PC-3 (cell line): ENCODE data around the gene C14orf119. TPM values are rescaled to one million over a fixed set of nuclear protein-coding genes. Genes with fewer than 3 reads are reported as not detected.
A peak's percentile ranks its signal among the peaks of the same experiment; 100 is the strongest.

Source experiments
- ATAC-seq: fragments of 200-7000 bp; cut with Tn5 transposase; 2 replicates; pipeline ENCODE4 v1.9.1; 2020; ENCODE audit warnings: mild to moderate bottlenecking, moderate library complexity
- BruUV-seq: library from RNA; stranded (reverse); fragments of 400-500 nt; replicated peaks from 2 replicates; lab custom pipeline; 2021; lab: Mats Ljungman, UMichigan
- CTCF ChIA-PET: fragments of 300-600 bp; sonication (Branson Sonifier 250); formaldehyde crosslinking; loops from one replicate; lab custom pipeline; 2022; ENCODE audit warnings: antibody characterized with exemption; lab: Charles Lee
- POLR2A ChIA-PET: fragments of 300-600 bp; sonication (Branson Sonifier 250); formaldehyde crosslinking; loops from one replicate; lab custom pipeline; 2022; ENCODE audit warnings: antibody characterized with exemption; ENCODE audit not compliant: unreplicated experiment; lab: Charles Lee
- DNase-seq: peaks from one replicate; pipeline ENCODE4 v3.0.0-alpha.2; 2015
- H2AFZ ChIP-seq: fragments of 300-600 bp; sonication (generic); 2 replicates; pipeline ENCODE4 v1.6.0; 2016; ENCODE audit warnings: antibody characterized with exemption, low read length
- H3F3A ChIP-seq: fragments of 300-600 bp; sonication (generic); one replicate; pipeline ENCODE4 v1.6.0; 2017; ENCODE audit warnings: antibody characterized with exemption, low read length, control low read depth, mild to moderate bottlenecking; ENCODE audit not compliant: unreplicated experiment
- H3K27ac ChIP-seq: fragments of 300-600 bp; sonication (generic); 2 replicates; pipeline ENCODE4 v1.5.1; 2016; ENCODE audit warnings: mild to moderate bottlenecking, low read length
- H3K27me3 ChIP-seq: fragments of 300-600 bp; sonication (generic); 2 replicates; pipeline ENCODE4 v1.6.1; 2016; ENCODE audit warnings: low read length, mixed read lengths
- H3K36me3 ChIP-seq: fragments of 300-600 bp; sonication (generic); 2 replicates; pipeline ENCODE4 v1.6.1; 2016; ENCODE audit warnings: low read depth, mixed run types, low read length, mixed read lengths
- H3K4me1 ChIP-seq: fragments of 300-600 bp; sonication (generic); 2 replicates; pipeline ENCODE4 v1.5.1; 2016; ENCODE audit warnings: low read length; ENCODE audit not compliant: insufficient read depth
- H3K4me2 ChIP-seq: fragments of 300-600 bp; sonication (generic); 2 replicates; pipeline ENCODE4 v1.6.0; 2016; ENCODE audit warnings: low read length
- H3K4me3 ChIP-seq: fragments of 300-600 bp; sonication (generic); 2 replicates; pipeline ENCODE4 v1.5.1; 2016; ENCODE audit warnings: mild to moderate bottlenecking, low read length, mixed read lengths
- H3K79me2 ChIP-seq: fragments of 300-600 bp; sonication (generic); 2 replicates; pipeline ENCODE4 v1.6.1; 2017; ENCODE audit warnings: low read length, mixed read lengths
- H3K9ac ChIP-seq: fragments of 300-600 bp; sonication (generic); 2 replicates; pipeline ENCODE4 v1.6.0; 2016; ENCODE audit warnings: mild to moderate bottlenecking, low read length
- H3K9me2 ChIP-seq: fragments of 300-600 bp; sonication (generic); replicated peaks from 2 replicates; pipeline ENCODE4 v1.6.1; 2016; ENCODE audit warnings: mixed run types, low read length, mixed read lengths
- H3K9me3 ChIP-seq: fragments of 300-600 bp; sonication (generic); 2 replicates; pipeline ENCODE4 v1.6.1; 2016; ENCODE audit warnings: low read length, mixed read lengths
- H4K20me1 ChIP-seq: fragments of 300-600 bp; sonication (generic); 2 replicates; pipeline ENCODE4 v1.6.1; 2016; ENCODE audit warnings: low read length, mixed read lengths
- CTCF ChIP-seq: fragments of 300-600 bp; sonication (generic); conservative IDR thresholded peaks from 2 replicates; pipeline ENCODE4 v1.5.1; 2017; ENCODE audit warnings: antibody characterized with exemption, low read depth, mild to moderate bottlenecking, low read length
- EZH2 ChIP-seq: fragments of 300-600 bp; sonication (generic); IDR thresholded peaks from one replicate; pipeline ENCODE4 v1.6.1; 2017; ENCODE audit warnings: antibody characterized with exemption, mild to moderate bottlenecking, low read length; ENCODE audit not compliant: unreplicated experiment
- EZH2phosphoT487 ChIP-seq: fragments of 300-600 bp; sonication (generic); IDR thresholded peaks from 2 replicates; pipeline ENCODE4 v1.6.1; 2018; ENCODE audit warnings: mild to moderate bottlenecking, antibody characterized with exemption, low read length, borderline replicate concordance
- intact Hi-C: fragments of 100-400 bp; cut with micrococcal nuclease; formaldehyde crosslinking; loops from 2 replicates; pipeline ENCODE4 v1.9.0; 2023
- total RNA-seq: library from RNA; depleted of rRNA; stranded (reverse); fragments of >200 nt; gene quantifications from 2 replicates; pipeline ENCODE4 v1.2.3, GENCODE V29; 2014

Gene C14orf119
- total RNA-seq, 1 experiment from 2014 or later, result 49.6 TPM

GRCh38 chr14:23066855-23067744 lies 28.2 kb upstream of the C14orf119 start:
- TF ChIP-seq EZH2phosphoT487 (no peak), CTCF (no peak), EZH2 (no peak)
- intact Hi-C loops, result no loop called here
- peaks cover 61% of the 10 kb centered on the region for H3K79me2 ChIP-seq
- H3K4me3 ChIP-seq, result no peak overlapping the region
- no peak overlapping the region for H3K27ac ChIP-seq
- no peaks in the 10 kb centered on the region for H3K9me2 ChIP-seq
- peaks cover 64% of the 10 kb centered on the region for H3K36me3 ChIP-seq
- no TSS peak for BruUV-seq
- ATAC-seq (no peak), DNase-seq (no peak)
- no peak overlapping the region for H2AFZ ChIP-seq
- CTCF ChIA-PET, result no interaction called here
- POLR2A ChIA-PET, result interaction anchor here (0.7 kb wide), 1 partner anchor 22 kb away, joined by 7 read pairs; no protein-coding TSS in a partner anchor
- H3K9me3 ChIP-seq, result no peaks in the 10 kb centered on the region
- H3K4me1 ChIP-seq, result peaks cover 52% of the 10 kb centered on the region
- H3K27me3 ChIP-seq, result no peaks in the 10 kb centered on the region
- no peak overlapping the region for H3K4me2 ChIP-seq
- H4K20me1 ChIP-seq, result peaks cover 32% of the 10 kb centered on the region
- H3K9ac ChIP-seq, result no peak overlapping the region
- peaks cover 10% of the 10 kb centered on the region for H3F3A ChIP-seq

- peaks cover 63% of the 10 kb centered on the region for H3K36me3 ChIP-seq
- no peaks in the 10 kb centered on the region for H3K9me3 ChIP-seq
- no peak for TF ChIP-seq EZH2
- TF ChIP-seq CTCF, result no peak
- no peak for TF ChIP-seq EZH2phosphoT487
- peaks cover 51% of the 10 kb centered on the region for H3K4me1 ChIP-seq
- peaks cover 32% of the 10 kb centered on the region for H4K20me1 ChIP-seq
- no peaks in the 10 kb centered on the region for H3K27me3 ChIP-seq
- DNase-seq, result no peak
- CTCF ChIA-PET, result interaction anchor here (0.6 to 1.6 kb wide), 17 partner anchors 10 to 312 kb away, joined by 3 to 45 read pairs (median 5); partner anchors contain the start of genes ACIN1, C14orf119, PABPN1 and SLC7A8
- intact Hi-C loops, result loop anchor here (2.0 kb wide), 1 partner anchor 27 kb away; the partner anchor contains the start of genes ACIN1 and C14orf119
- H3K9ac ChIP-seq, result no peak overlapping the region
- peak overlapping the region; percentile 71 for H3K4me2 ChIP-seq
- no peak overlapping the region for H3K27ac ChIP-seq
- ATAC-seq, result no peak
- H2AFZ ChIP-seq, result no peak overlapping the region
- no TSS peak for BruUV-seq
- no peaks in the 10 kb centered on the region for H3K9me2 ChIP-seq
- peaks cover 9% of the 10 kb centered on the region for H3F3A ChIP-seq
- peaks cover 61% of the 10 kb centered on the region for H3K79me2 ChIP-seq
- H3K4me3 ChIP-seq, result peak overlapping the region; percentile 36
- POLR2A ChIA-PET, result no interaction called here
Observed at GRCh38 chr14:23067847-23068788, 27.2 kb upstream of the C14orf119 start.
